ENCODE measurements around the gene ITGA1. TPM values are rescaled to one million over a fixed set of nuclear protein-coding genes. Genes with fewer than 3 reads are reported as not detected.

The ITGA1 gene
- total RNA-seq, 1 donor, result 31.8 TPM

GRCh38 chr5:52977264-52977897 lies 189.7 kb downstream of the ITGA1 start:
- Histone ChIP-seq H3K4me3 (ENCODE audit: insufficient read depth, low read length) (no peak overlapping the region), H3K36me3 (ENCODE audit: insufficient read depth, low read length) (no peaks in the 10 kb centered on the region), H4K20me1 (ENCODE audit: insufficient read depth, low read length) (no peaks in the 10 kb centered on the region), H3K4me2 (ENCODE audit: insufficient read depth, low read length) (no peak overlapping the region), H3K27me3 (ENCODE audit: insufficient read depth, low read length) (no peaks in the 10 kb centered on the region), H2AFZ (ENCODE audit: low read length) (no peak overlapping the region), H3K27ac (ENCODE audit: low read depth, low read length) (no peak overlapping the region), H3K79me2 (ENCODE audit: insufficient read depth, low read length) (no peaks in the 10 kb centered on the region), H3K4me1 (ENCODE audit: insufficient read depth, low read length) (no peaks in the 10 kb centered on the region), H3K9me3 (ENCODE audit: low read depth, low read length) (no peaks in the 10 kb centered on the region)
- no peak for TF ChIP-seq CTCF (IDR thresholded peaks at IDR 0.05; ENCODE audit: extremely low read depth, low read depth, low read length)
- no peak for DNase-seq (ENCODE audit: insufficient read length, low spot score, missing footprints)

GRCh38 chr5:52981507-52981906 lies 193.8 kb downstream of the ITGA1 start:
- H3K27me3 ChIP-seq (ENCODE audit: insufficient read depth, low read length), result no peaks in the 10 kb centered on the region
- no peak for TF ChIP-seq CTCF (IDR thresholded peaks at IDR 0.05; ENCODE audit: extremely low read depth, low read depth, low read length)
- no peak for DNase-seq (ENCODE audit: insufficient read length, low spot score, missing footprints)

GRCh38 chr5:52983731-52984636 lies 196.3 kb downstream of the ITGA1 start:
- Histone ChIP-seq H3K4me2 (ENCODE audit: insufficient read depth, low read length) (no peak overlapping the region), H3K4me3 (ENCODE audit: insufficient read depth, low read length) (no peak overlapping the region), H3K36me3 (ENCODE audit: insufficient read depth, low read length) (no peaks in the 10 kb centered on the region), H3K4me1 (ENCODE audit: insufficient read depth, low read length) (peaks cover 20% of the 10 kb centered on the region), H2AFZ (ENCODE audit: low read length) (no peak overlapping the region), H3K9me3 (ENCODE audit: low read depth, low read length) (no peaks in the 10 kb centered on the region), H3K79me2 (ENCODE audit: insufficient read depth, low read length) (no peaks in the 10 kb centered on the region), H3K27me3 (ENCODE audit: insufficient read depth, low read length) (no peaks in the 10 kb centered on the region), H3K27ac (ENCODE audit: low read depth, low read length) (no peak overlapping the region), H4K20me1 (ENCODE audit: insufficient read depth, low read length) (no peaks in the 10 kb centered on the region)
- TF ChIP-seq CTCF (IDR thresholded peaks at IDR 0.05; ENCODE audit: extremely low read depth, low read depth, low read length), result no peak
- no peak for DNase-seq (ENCODE audit: insufficient read length, low spot score, missing footprints)

More at GRCh38 chr5:52981507-52981906, 193.8 kb downstream of the ITGA1 start:
- Histone ChIP-seq H3K27ac (ENCODE audit: low read depth, low read length) (no peak overlapping the region), H3K79me2 (ENCODE audit: insufficient read depth, low read length) (no peaks in the 10 kb centered on the region), H4K20me1 (ENCODE audit: insufficient read depth, low read length) (no peaks in the 10 kb centered on the region), H3K4me3 (ENCODE audit: insufficient read depth, low read length) (no peak overlapping the region), H2AFZ (ENCODE audit: low read length) (no peak overlapping the region), H3K4me1 (ENCODE audit: insufficient read depth, low read length) (peaks cover 3% of the 10 kb centered on the region), H3K36me3 (ENCODE audit: insufficient read depth, low read length) (no peaks in the 10 kb centered on the region), H3K4me2 (ENCODE audit: insufficient read depth, low read length) (no peak overlapping the region), H3K9me3 (ENCODE audit: low read depth, low read length) (no peaks in the 10 kb centered on the region)

- H3K4me3 ChIP-seq (ENCODE audit: insufficient read depth, low read length), result no peak overlapping the region
- peaks cover 20% of the 10 kb centered on the region for H3K4me1 ChIP-seq (ENCODE audit: insufficient read depth, low read length)
- no peaks in the 10 kb centered on the region for H3K79me2 ChIP-seq (ENCODE audit: insufficient read depth, low read length)
- no peak overlapping the region for H3K4me2 ChIP-seq (ENCODE audit: insufficient read depth, low read length)
- no peak overlapping the region for H3K27ac ChIP-seq (ENCODE audit: low read depth, low read length)
- TF ChIP-seq CTCF (IDR thresholded peaks at IDR 0.05; ENCODE audit: extremely low read depth, low read depth, low read length), result no peak
- H3K9me3 ChIP-seq (ENCODE audit: low read depth, low read length), result no peaks in the 10 kb centered on the region
- H4K20me1 ChIP-seq (ENCODE audit: insufficient read depth, low read length), result no peaks in the 10 kb centered on the region
- DNase-seq (ENCODE audit: insufficient read length, low spot score, missing footprints), result peak; percentile 85
- H3K36me3 ChIP-seq (ENCODE audit: insufficient read depth, low read length), result no peaks in the 10 kb centered on the region
- H2AFZ ChIP-seq (ENCODE audit: low read length), result peak overlapping the region; percentile 16
- no peaks in the 10 kb centered on the region for H3K27me3 ChIP-seq (ENCODE audit: insufficient read depth, low read length)
These were observed 197.6 kb downstream of the ITGA1 start for GRCh38 chr5:52985306-52985705.

All from osteoblast (primary cell).